ENCODE data around the gene POU2AF1. TPM values are rescaled to one million over a fixed set of nuclear protein-coding genes. Genes with fewer than 3 reads are reported as not detected.

Gene POU2AF1
- total and polyA plus RNA-seq, 2 donors from 2014 or later = 0.95 to 18.5 TPM

DNA sequence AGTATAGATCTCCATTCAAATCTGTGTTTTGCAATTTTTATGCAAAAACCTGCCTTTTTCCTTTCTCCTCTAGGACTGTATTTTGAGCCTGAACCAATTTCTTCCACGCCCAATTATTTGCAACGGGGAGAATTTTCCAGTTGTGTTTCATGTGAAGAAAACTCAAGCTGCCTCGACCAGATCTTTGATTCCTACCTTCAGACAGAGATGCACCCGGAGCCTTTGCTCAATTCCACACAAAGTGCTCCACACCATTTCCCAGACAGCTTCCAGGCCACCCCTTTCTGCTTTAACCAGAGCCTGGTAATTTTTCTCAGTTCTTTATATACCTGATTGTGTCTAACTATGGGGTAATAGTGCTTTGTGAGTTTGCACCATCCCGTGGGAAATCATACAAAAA is 72.8 kb downstream of the POU2AF1 start:
- intact Hi-C loops (cut with DNase I) = loop anchor here (10.0 kb wide), 1 partner anchor 1172 kb away; no protein-coding TSS in a partner anchor
- FAIRE-seq (no peak), DNase-seq (no peak)

DNA sequence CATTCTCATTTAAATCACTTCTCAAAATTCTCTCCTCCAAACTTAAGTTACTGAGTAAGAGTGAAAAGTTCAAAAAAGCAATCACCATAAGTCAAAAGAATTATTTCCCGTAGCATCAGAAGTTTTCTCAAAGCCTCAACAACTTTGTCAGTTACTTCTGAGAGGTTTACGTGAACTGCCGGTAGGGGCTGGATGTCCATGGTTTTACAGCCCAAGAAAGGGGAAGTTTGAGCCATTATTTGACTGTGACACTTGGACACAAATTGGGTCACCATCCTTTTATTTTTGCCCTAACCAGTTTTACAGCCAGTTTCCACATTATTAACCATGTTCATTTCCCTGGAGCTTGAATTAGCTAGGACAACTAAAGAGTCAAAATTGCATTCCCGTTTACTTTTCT is 73.2 kb downstream of the POU2AF1 start:
- H3K9ac ChIP-seq (ENCODE audit: low read length in 3 of 3) = no peak overlapping the region
- H3K9me3 ChIP-seq (ENCODE audit: control insufficient read depth in 2 of 3, insufficient read depth in 1 of 3, low read length in 3 of 3) = no peaks in the 10 kb centered on the region
- DNase-seq (no peak), FAIRE-seq (no peak)
- no peaks in the 10 kb centered on the region for H3K36me3 ChIP-seq (ENCODE audit: control insufficient read depth in 2 of 3, insufficient read depth in 3 of 3, low read length in 3 of 3)
- no peak overlapping the region for H3K4me3 ChIP-seq (ENCODE audit: low read length in 3 of 3)
- H3K4me1 ChIP-seq (ENCODE audit: control insufficient read depth in 2 of 3, insufficient read depth in 2 of 3, low read depth in 1 of 3, low read length in 3 of 3) = peaks cover 0 to 2% (median 0%) of the 10 kb centered on the region in 3 donors
- intact Hi-C loops (cut with DNase I) = loop anchor here (10.0 kb wide), 1 partner anchor 1171 kb away; no protein-coding TSS in a partner anchor
- H3K27ac ChIP-seq (ENCODE audit: low read depth in 2 of 2, low read length in 2 of 2) = no peak overlapping the region
- no peaks in the 10 kb centered on the region for H3K27me3 ChIP-seq (ENCODE audit: control insufficient read depth, insufficient read depth, low read length)
- TF ChIP-seq, protein P1, sequence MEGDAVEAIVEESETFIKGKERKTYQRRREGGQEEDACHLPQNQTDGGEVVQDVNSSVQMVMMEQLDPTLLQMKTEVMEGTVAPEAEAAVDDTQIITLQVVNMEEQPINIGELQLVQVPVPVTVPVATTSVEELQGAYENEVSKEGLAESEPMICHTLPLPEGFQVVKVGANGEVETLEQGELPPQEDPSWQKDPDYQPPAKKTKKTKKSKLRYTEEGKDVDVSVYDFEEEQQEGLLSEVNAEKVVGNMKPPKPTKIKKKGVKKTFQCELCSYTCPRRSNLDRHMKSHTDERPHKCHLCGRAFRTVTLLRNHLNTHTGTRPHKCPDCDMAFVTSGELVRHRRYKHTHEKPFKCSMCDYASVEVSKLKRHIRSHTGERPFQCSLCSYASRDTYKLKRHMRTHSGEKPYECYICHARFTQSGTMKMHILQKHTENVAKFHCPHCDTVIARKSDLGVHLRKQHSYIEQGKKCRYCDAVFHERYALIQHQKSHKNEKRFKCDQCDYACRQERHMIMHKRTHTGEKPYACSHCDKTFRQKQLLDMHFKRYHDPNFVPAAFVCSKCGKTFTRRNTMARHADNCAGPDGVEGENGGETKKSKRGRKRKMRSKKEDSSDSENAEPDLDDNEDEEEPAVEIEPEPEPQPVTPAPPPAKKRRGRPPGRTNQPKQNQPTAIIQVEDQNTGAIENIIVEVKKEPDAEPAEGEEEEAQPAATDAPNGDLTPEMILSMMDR (IDR thresholded peaks at IDR 0.05; ENCODE audit: borderline replicate concordance, extremely low read depth, insufficient read depth) = no peak

More for the DNA sequence above, 72.8 kb downstream of the POU2AF1 start:
- no peaks in the 10 kb centered on the region for H3K36me3 ChIP-seq (ENCODE audit: control insufficient read depth in 2 of 3, insufficient read depth in 3 of 3, low read length in 3 of 3)
- no peak overlapping the region for H3K9ac ChIP-seq (ENCODE audit: low read length in 3 of 3)
- TF ChIP-seq, protein P1 (IDR thresholded peaks at IDR 0.05; ENCODE audit: borderline replicate concordance, extremely low read depth, insufficient read depth) = no peak
- H3K4me3 ChIP-seq (ENCODE audit: low read length in 3 of 3) = no peak overlapping the region
- no peaks in the 10 kb centered on the region for H3K27me3 ChIP-seq (ENCODE audit: control insufficient read depth, insufficient read depth, low read length)
- no peak overlapping the region for H3K27ac ChIP-seq (ENCODE audit: low read depth in 2 of 2, low read length in 2 of 2)
- no peaks in the 10 kb centered on the region for H3K9me3 ChIP-seq (ENCODE audit: control insufficient read depth in 2 of 3, insufficient read depth in 1 of 3, low read length in 3 of 3)
- H3K4me1 ChIP-seq (ENCODE audit: control insufficient read depth in 2 of 3, insufficient read depth in 2 of 3, low read depth in 1 of 3, low read length in 3 of 3) = no peaks in the 10 kb centered on the region

DNA sequence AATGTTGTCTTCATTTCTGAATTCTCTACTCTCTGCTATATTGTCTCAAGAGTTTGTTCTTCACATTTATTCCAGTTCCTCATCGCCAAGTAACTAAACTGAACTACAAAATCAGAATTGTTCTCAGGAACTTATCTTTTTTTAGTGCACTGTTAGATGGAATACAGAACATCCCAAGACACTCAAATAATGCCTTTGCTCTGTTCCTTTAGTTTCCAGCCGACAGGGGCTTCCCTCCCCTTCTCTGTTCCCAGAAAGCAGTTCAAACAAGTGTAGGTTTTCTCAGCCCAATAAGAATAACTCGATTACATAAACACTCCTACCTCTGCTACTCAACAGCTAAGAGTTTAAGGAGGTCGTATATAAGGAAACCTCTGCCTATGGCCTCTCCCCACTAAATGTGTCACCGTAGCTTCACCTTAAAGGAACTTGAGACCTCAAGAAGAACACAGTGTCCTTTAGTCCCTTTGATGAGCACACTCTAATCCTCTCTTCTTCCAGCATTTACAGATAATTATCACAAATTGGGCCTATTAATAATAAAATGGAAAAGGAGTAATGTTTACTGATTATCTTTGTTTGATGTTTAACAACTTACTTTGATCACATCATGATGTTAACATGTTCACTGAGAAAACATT is 73.8 kb downstream of the POU2AF1 start:
- Histone ChIP-seq H3K9ac (ENCODE audit: low read length in 3 of 3) (no peak overlapping the region), H3K27ac (ENCODE audit: low read depth in 2 of 2, low read length in 2 of 2) (no peak overlapping the region), H3K27me3 (ENCODE audit: control insufficient read depth, insufficient read depth, low read length) (no peaks in the 10 kb centered on the region), H3K4me1 (ENCODE audit: control insufficient read depth in 2 of 3, insufficient read depth in 2 of 3, low read depth in 1 of 3, low read length in 3 of 3) (peaks cover 0 to 2% (median 0%) of the 10 kb centered on the region in 3 donors), H3K36me3 (ENCODE audit: control insufficient read depth in 2 of 3, insufficient read depth in 3 of 3, low read length in 3 of 3) (no peaks in the 10 kb centered on the region), H3K9me3 (ENCODE audit: control insufficient read depth in 2 of 3, insufficient read depth in 1 of 3, low read length in 3 of 3) (no peaks in the 10 kb centered on the region), H3K4me3 (ENCODE audit: low read length in 3 of 3) (no peak overlapping the region)
- TF ChIP-seq, protein P1 (IDR thresholded peaks at IDR 0.05; ENCODE audit: borderline replicate concordance, extremely low read depth, insufficient read depth) = no peak
- intact Hi-C loops (cut with DNase I) = loop anchor here (10.0 kb wide), 1 partner anchor 1170 kb away; no protein-coding TSS in a partner anchor
- FAIRE-seq = no peak
- no peak for DNase-seq

Data from kidney (tissue), 14 donors.